Astrocyte (in vitro differentiated cells and primary cell): ENCODE data around the gene CRADD.

Experiments used
- CTCF ChIP-seq: IDR thresholded peaks from 2 replicates; pipeline ENCODE4 v1.5.1; 2011; ENCODE audit warnings: low read depth, mild to moderate bottlenecking, inconsistent platforms, low read length, moderate library complexity; ENCODE audit not compliant: insufficient read depth
- EZH2 ChIP-seq: IDR thresholded peaks from 2 replicates; pipeline ENCODE4 v1.6.1; 2012; ENCODE audit warnings: mild to moderate bottlenecking, low read length, inconsistent platforms; ENCODE audit not compliant: insufficient read depth

GRCh38 chr12:93924367-93924766 lies 247.2 kb downstream of the CRADD start:
- TF ChIP-seq CTCF (no peak), EZH2 (no peak)
